Neural progenitor cell (in vitro differentiated cells): ENCODE results near the gene CYYR1. TPM values are rescaled to one million over a fixed set of nuclear protein-coding genes. Genes with fewer than 3 reads are reported as not detected.

Experiments
- DNase-seq: peaks from one replicate; pipeline ENCODE4 v3.0.0-alpha.2; 2016; ENCODE audit warnings: low spot score
- H2AFZ ChIP-seq: fragments of 200-600 bp; sonication (generic); replicated peaks from 2 replicates; pipeline ENCODE4 v1.6.1; 2016; ENCODE audit warnings: antibody characterized with exemption
- H3F3A ChIP-seq: fragments of 200-600 bp; sonication (generic); 2 replicates; pipeline ENCODE4 v1.6.1; 2016; ENCODE audit warnings: antibody characterized with exemption, low read depth
- H3K27ac ChIP-seq: fragments of 200-600 bp; sonication (generic); 2 replicates; pipeline ENCODE4 v1.5.1; 2016; ENCODE audit warnings: mild to moderate bottlenecking
- H3K27me3 ChIP-seq: fragments of 200-600 bp; sonication (generic); 2 replicates; pipeline ENCODE4 v1.6.1; 2016; ENCODE audit warnings: mild to moderate bottlenecking, moderate library complexity
- H3K36me3 ChIP-seq: fragments of 200-600 bp; sonication (generic); 2 replicates; pipeline ENCODE4 v1.5.1; 2016
- H3K4me1 ChIP-seq: fragments of 200-600 bp; sonication (generic); 2 replicates; pipeline ENCODE4 v1.6.1; 2016; ENCODE audit warnings: mixed run types
- H3K4me2 ChIP-seq: fragments of 200-600 bp; sonication (generic); 2 replicates; pipeline ENCODE4 v1.6.1; 2016
- H3K4me3 ChIP-seq: fragments of 200-600 bp; sonication (generic); 2 replicates; pipeline ENCODE4 v1.5.1; 2016
- H3K79me2 ChIP-seq: fragments of 200-600 bp; sonication (generic); 2 replicates; pipeline ENCODE4 v1.6.1; 2016; ENCODE audit warnings: low read depth
- H3K9ac ChIP-seq: fragments of 200-600 bp; sonication (generic); 2 replicates; pipeline ENCODE4 v1.6.1; 2016
- H3K9me3 ChIP-seq: fragments of 200-600 bp; sonication (generic); 2 replicates; pipeline ENCODE4 v1.5.1; 2016; ENCODE audit warnings: low read depth
- H4K20me1 ChIP-seq: fragments of 200-600 bp; sonication (generic); 2 replicates; pipeline ENCODE4 v1.6.1; 2016; ENCODE audit warnings: low read depth
- H3K27ac Mint-ChIP-seq: 3 replicates; pipeline ENCODE4 v1.8.0; 2021; ENCODE audit warnings: mixed read lengths
- H3K27me3 Mint-ChIP-seq: 2 replicates; pipeline ENCODE4 v1.8.0; 2022; ENCODE audit warnings: low read depth, mild to moderate bottlenecking, inconsistent platforms, moderate library complexity, mixed read lengths; ENCODE audit not compliant: insufficient read depth
- H3K36me3 Mint-ChIP-seq: 3 replicates; pipeline ENCODE4 v1.8.0; 2021; ENCODE audit warnings: mixed read lengths
- H3K4me1 Mint-ChIP-seq: 3 replicates; pipeline ENCODE4 v1.8.0; 2021; ENCODE audit warnings: mixed read lengths
- H3K4me3 Mint-ChIP-seq: 3 replicates; pipeline ENCODE4 v1.8.0; 2021; ENCODE audit warnings: mild to moderate bottlenecking, moderate library complexity, mixed read lengths
- H3K9me3 Mint-ChIP-seq: 3 replicates; pipeline ENCODE4 v1.8.0; 2020; ENCODE audit warnings: mixed read lengths
- CTCF ChIP-seq: fragments of 200-600 bp; sonication (generic); IDR thresholded peaks from 2 replicates; pipeline ENCODE4 v1.5.1; 2017; ENCODE audit warnings: antibody characterized with exemption, mild to moderate bottlenecking
- EZH2 ChIP-seq: fragments of 200-600 bp; sonication (generic); IDR thresholded peaks from 2 replicates; pipeline ENCODE4 v1.6.1; 2017; ENCODE audit warnings: antibody characterized with exemption, mild to moderate bottlenecking, moderate library complexity
- EZH2phosphoT487 ChIP-seq: fragments of 200-600 bp; sonication (generic); IDR thresholded peaks from 2 replicates; pipeline ENCODE4 v1.6.1; 2017; ENCODE audit warnings: antibody characterized with exemption
- total RNA-seq: library from RNA; depleted of rRNA; stranded (reverse); fragments of >200 nt; gene quantifications from 2 replicates; pipeline ENCODE4 v1.2.3, GENCODE V29; 2015; ENCODE audit warnings: low replicate concordance

CYYR1 gene
- total RNA-seq, 1 donor from 2014 or later: 25.7 TPM

- no peak overlapping the region for H3K4me2 ChIP-seq
- H3K27ac ChIP-seq: no peak overlapping the region
- peaks cover 17% of the 10 kb centered on the region for H3K36me3 Mint-ChIP-seq
- H3K27me3 Mint-ChIP-seq: no peaks in the 10 kb centered on the region
- no peaks in the 10 kb centered on the region for H3F3A ChIP-seq
- H3K9ac ChIP-seq: no peak overlapping the region
- DNase-seq: no peak
- peaks cover 4% of the 10 kb centered on the region for H3K9me3 Mint-ChIP-seq
- H3K4me1 ChIP-seq: no peaks in the 10 kb centered on the region
- H3K27me3 ChIP-seq: no peaks in the 10 kb centered on the region
- H4K20me1 ChIP-seq: no peaks in the 10 kb centered on the region
- no peaks in the 10 kb centered on the region for H3K9me3 ChIP-seq
- H3K79me2 ChIP-seq: no peaks in the 10 kb centered on the region
- H2AFZ ChIP-seq: no peak overlapping the region
- no peaks in the 10 kb centered on the region for H3K36me3 ChIP-seq
- TF ChIP-seq CTCF: no peak
- TF ChIP-seq EZH2: no peak
- TF ChIP-seq EZH2phosphoT487: no peak
- H3K4me3 Mint-ChIP-seq: no peak overlapping the region
- H3K4me1 Mint-ChIP-seq: no peaks in the 10 kb centered on the region
- H3K4me3 ChIP-seq: no peak overlapping the region
- H3K27ac Mint-ChIP-seq: no peak overlapping the region
These were observed 43.6 kb downstream of the CYYR1 start for GRCh38 chr21:26529526-26529925.

GRCh38 chr21:26528882-26529281 lies 44.2 kb downstream of the CYYR1 start:
- no peaks in the 10 kb centered on the region for H3K4me1 Mint-ChIP-seq
- Histone ChIP-seq H3K79me2 (no peaks in the 10 kb centered on the region), H4K20me1 (no peaks in the 10 kb centered on the region), H3K9me3 (no peaks in the 10 kb centered on the region), H3K4me3 (no peak overlapping the region), H3K4me2 (no peak overlapping the region), H3K27me3 (no peaks in the 10 kb centered on the region), H3F3A (no peaks in the 10 kb centered on the region), H2AFZ (no peak overlapping the region), H3K27ac (no peak overlapping the region), H3K4me1 (no peaks in the 10 kb centered on the region), H3K9ac (no peak overlapping the region), H3K36me3 (no peaks in the 10 kb centered on the region)
- H3K27me3 Mint-ChIP-seq: no peaks in the 10 kb centered on the region
- H3K9me3 Mint-ChIP-seq: peaks cover 4% of the 10 kb centered on the region
- no peak overlapping the region for H3K4me3 Mint-ChIP-seq
- H3K36me3 Mint-ChIP-seq: peaks cover 13% of the 10 kb centered on the region
- no peak for DNase-seq
- TF ChIP-seq EZH2: no peak
- no peak overlapping the region for H3K27ac Mint-ChIP-seq

GRCh38 chr21:26522704-26523103 lies 50.4 kb downstream of the CYYR1 start:
- peaks cover 7% of the 10 kb centered on the region for H3K9me3 Mint-ChIP-seq
- H3K27ac Mint-ChIP-seq: no peak overlapping the region
- no peak overlapping the region for H3K9ac ChIP-seq
- no peaks in the 10 kb centered on the region for H3K36me3 ChIP-seq
- H3K79me2 ChIP-seq: no peaks in the 10 kb centered on the region
- no peak for TF ChIP-seq EZH2
- no peak for TF ChIP-seq CTCF
- no peak for TF ChIP-seq EZH2phosphoT487
- no peaks in the 10 kb centered on the region for H4K20me1 ChIP-seq
- H2AFZ ChIP-seq: no peak overlapping the region
- H3K4me3 Mint-ChIP-seq: no peak overlapping the region
- no peaks in the 10 kb centered on the region for H3K4me1 ChIP-seq
- no peak overlapping the region for H3K27ac ChIP-seq
- H3K9me3 ChIP-seq: no peaks in the 10 kb centered on the region
- H3K36me3 Mint-ChIP-seq: peaks cover 16% of the 10 kb centered on the region
- H3F3A ChIP-seq: no peaks in the 10 kb centered on the region
- H3K27me3 ChIP-seq: no peaks in the 10 kb centered on the region
- H3K27me3 Mint-ChIP-seq: peaks cover 2% of the 10 kb centered on the region
- DNase-seq: no peak
- no peak overlapping the region for H3K4me3 ChIP-seq
- no peaks in the 10 kb centered on the region for H3K4me1 Mint-ChIP-seq
- no peak overlapping the region for H3K4me2 ChIP-seq

GRCh38 chr21:26519142-26519541 lies 53.9 kb downstream of the CYYR1 start:
- H3K9me3 Mint-ChIP-seq: peaks cover 7% of the 10 kb centered on the region

More at GRCh38 chr21:26519142-26519541, 53.9 kb downstream of the CYYR1 start:
- H3K4me3 ChIP-seq: no peak overlapping the region
- DNase-seq: no peak
- TF ChIP-seq EZH2phosphoT487: no peak
- no peak for TF ChIP-seq EZH2
- TF ChIP-seq CTCF: no peak
- H3K27ac ChIP-seq: no peak overlapping the region
- H3F3A ChIP-seq: no peaks in the 10 kb centered on the region
- no peak overlapping the region for H3K27ac Mint-ChIP-seq
- H3K27me3 ChIP-seq: no peaks in the 10 kb centered on the region
- no peaks in the 10 kb centered on the region for H3K4me1 ChIP-seq
- H3K36me3 Mint-ChIP-seq: peaks cover 14% of the 10 kb centered on the region
- H3K79me2 ChIP-seq: no peaks in the 10 kb centered on the region
- H3K36me3 ChIP-seq: no peaks in the 10 kb centered on the region
- H3K27me3 Mint-ChIP-seq: peaks cover 2% of the 10 kb centered on the region
- no peak overlapping the region for H2AFZ ChIP-seq
- H3K9ac ChIP-seq: no peak overlapping the region
- H3K9me3 ChIP-seq: no peaks in the 10 kb centered on the region
- no peaks in the 10 kb centered on the region for H4K20me1 ChIP-seq
- H3K4me1 Mint-ChIP-seq: no peaks in the 10 kb centered on the region
- no peak overlapping the region for H3K4me2 ChIP-seq
- no peak overlapping the region for H3K4me3 Mint-ChIP-seq
